ENCODE measurements around the gene FAM193B.

GRCh38 chr5:177555665-177556064, 1.3 kb upstream of the FAM193B start:
- TF ChIP-seq CTCF (IDR thresholded peaks at IDR 0.05 in 8 of 11, conservative IDR thresholded peaks at IDR 0.05 in 3 of 11) (no peak), POLR2A (IDR thresholded peaks at IDR 0.05) (no peak)
